ENCODE measurements around the gene CD48.
"Not testable (repeated sequence)": the region's sequence is repeated elsewhere in the genome, so short reads cannot be mapped to it uniquely, and the experiment has no call there.

The CD48 gene

DNA sequence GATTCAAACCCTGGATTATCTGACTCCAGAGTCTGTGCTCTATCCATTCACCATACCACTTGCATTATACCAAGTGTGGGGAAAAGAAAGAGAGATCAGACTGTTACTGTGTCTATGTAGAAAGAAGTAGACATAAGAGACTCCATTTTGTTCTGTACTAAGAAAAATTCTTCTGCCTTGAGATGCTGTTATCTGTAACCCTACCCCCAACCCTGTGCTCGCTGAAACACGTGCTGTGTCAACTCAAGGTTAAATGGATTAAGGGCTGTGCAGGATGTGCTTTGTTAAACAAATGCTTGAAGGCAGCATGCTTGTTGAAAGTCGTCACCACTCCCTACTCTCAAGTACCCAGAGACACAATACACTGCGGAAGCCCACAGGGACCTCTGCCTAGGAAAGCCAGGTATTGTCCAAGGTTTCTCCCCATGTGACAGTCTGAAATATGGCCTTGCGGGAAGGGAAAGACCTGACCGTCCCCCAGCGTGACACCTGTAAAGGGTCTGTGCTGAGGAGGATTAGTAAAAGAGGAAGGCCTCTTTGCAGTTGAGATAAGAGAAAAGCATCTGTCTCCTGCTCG is 59.5 kb downstream of the CD48 start:
- H3K4me3 Mint-ChIP-seq, result not testable (repeated sequence)

DNA sequence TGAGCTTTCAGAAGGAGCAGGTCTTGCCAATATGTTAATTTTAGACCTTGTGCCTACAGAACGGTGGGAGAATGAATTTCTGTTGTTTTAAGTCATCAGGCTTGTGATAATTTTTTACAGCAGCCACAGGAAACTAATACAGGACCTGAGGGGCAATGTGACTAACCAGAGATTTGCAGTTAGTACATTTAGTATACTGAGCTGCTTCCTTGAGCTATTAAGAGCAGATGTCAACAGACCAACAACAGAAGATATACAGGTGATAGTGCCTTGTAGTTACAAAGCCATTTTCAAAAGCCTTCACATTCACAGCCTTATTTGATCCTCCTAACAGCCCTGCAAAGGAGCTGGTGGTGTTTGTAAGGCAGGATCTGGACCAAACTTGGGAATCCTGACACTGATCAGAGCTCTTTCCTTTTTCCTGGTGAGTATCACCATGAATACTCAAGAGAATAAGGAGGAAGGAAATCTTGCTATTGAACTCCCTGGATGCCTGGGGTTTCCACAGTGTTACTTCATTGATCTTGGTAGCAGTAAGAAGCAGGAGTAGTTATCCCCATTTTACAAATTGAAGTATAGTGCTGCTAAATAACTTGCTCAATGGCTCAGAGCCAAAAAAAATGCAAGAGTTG is 60.1 kb downstream of the CD48 start:
- no peak for DNase-seq
- Mint-ChIP-seq H3K27me3 (no peaks in the 10 kb centered on the region), H3K36me3 (ENCODE audit: low read depth) (peaks cover 37% of the 10 kb centered on the region), H3K9me3 (peaks cover 4% of the 10 kb centered on the region), H3K27ac (peak overlapping the region; percentile 23), H3K4me3 (no peak overlapping the region), H3K4me1 (ENCODE audit: low read depth) (peaks cover 75% of the 10 kb centered on the region)

More for the DNA sequence above, 59.5 kb downstream of the CD48 start:
- H3K9me3 Mint-ChIP-seq, H3K27me3 Mint-ChIP-seq, DNase-seq: not testable (repeated sequence)
- peaks cover 80% of the 10 kb centered on the region for H3K4me1 Mint-ChIP-seq (ENCODE audit: low read depth)
- peaks cover 31% of the 10 kb centered on the region for H3K36me3 Mint-ChIP-seq (ENCODE audit: low read depth)
- H3K27ac Mint-ChIP-seq, result peak overlapping the region; percentile 32

DNA sequence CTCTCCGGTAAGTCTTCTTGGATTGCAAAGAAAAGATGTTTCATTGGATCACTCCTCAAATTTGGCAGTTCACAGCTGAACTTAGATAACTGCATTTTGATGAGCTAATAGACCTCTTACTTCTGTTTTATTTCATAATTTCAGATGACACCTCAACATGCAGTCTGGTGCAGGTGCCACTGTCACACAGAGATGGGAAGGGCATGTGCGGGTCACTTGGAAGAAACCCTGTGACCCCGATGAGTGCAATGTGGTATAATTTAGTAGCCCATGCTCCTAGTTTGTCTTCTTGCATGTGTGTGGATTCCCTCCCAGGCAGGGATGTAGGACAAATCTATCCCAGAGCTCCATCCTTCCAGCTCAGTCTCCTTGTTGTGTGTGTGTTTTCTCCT is 64.3 kb downstream of the CD48 start:
- H3K27me3 Mint-ChIP-seq, result no peaks in the 10 kb centered on the region
- H3K4me1 Mint-ChIP-seq (ENCODE audit: low read depth), result peaks cover 67% of the 10 kb centered on the region
- no peak for DNase-seq
- peak overlapping the region; percentile 95 for H3K4me3 Mint-ChIP-seq
- H3K27ac Mint-ChIP-seq, result peak overlapping the region; percentile 99
- H3K36me3 Mint-ChIP-seq (ENCODE audit: low read depth), result peaks cover 79% of the 10 kb centered on the region
- peaks cover 4% of the 10 kb centered on the region for H3K9me3 Mint-ChIP-seq

DNA sequence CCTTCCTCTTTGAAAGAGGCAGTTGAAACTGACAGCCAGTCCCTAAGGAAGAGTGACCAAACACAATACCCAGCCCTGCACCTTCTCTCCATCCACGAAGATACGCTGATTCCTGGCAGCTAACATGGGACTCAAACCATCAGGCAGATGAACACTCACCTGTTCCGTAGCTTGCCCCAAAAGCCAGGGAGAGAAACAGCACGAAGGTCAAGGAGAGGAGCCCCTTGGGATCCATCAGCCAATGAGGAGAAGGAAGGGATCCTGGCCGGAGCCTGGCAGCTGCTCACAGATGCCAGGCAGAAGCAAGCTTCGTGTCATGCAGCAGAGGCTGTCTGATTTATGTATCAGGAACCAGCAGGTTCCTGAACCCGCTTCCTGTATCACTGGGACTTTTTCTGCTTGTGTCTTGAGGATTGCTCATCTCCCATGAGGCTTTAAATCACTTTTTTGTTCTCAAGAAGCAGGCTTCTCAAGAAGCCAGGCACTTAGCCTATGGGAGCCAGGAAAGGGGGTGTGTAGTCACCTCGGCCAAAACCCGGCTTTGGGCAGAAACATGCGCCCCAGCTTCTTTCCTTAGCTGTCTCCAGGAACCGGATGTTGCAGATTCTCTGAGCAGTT is 64.8 kb downstream of the CD48 start, which contains the start of gene SLAMF1:
TSS of gene SLAMF1 (minus strand) at position 334 of the 618 bp plus-strand sequence. CDS start at position 235, 99 bp downstream.
- DNase-seq, result peak; percentile 64
- H3K27me3 Mint-ChIP-seq, result no peaks in the 10 kb centered on the region
- peaks cover 83% of the 10 kb centered on the region for H3K36me3 Mint-ChIP-seq (ENCODE audit: low read depth)
- H3K27ac Mint-ChIP-seq, result peak within 1 kb of the TSS; percentile 99
- H3K9me3 Mint-ChIP-seq, result peaks cover 4% of the 10 kb centered on the region
- H3K4me1 Mint-ChIP-seq (ENCODE audit: low read depth), result peaks cover 67% of the 10 kb centered on the region
- H3K4me3 Mint-ChIP-seq, result peak within 1 kb of the TSS; percentile 95

DNA sequence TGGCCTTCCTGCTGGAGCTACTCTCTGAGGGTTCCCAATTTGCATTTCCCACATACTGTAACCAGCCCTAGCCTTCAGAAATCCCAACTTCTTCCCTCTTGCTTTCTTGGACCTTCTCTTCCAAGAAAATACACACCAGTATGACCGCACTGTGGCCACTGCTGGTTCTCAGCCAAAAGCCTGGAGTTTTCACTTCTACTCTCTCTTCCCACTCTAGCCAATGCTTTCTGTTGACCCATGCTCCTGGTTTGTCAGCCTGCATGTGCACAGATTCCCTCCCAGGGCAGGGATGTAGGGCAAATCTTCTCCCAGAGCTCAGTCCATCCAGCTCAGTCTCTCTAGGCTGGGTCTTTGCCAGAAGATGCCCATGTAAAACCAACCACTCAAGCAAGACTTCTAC is 65.4 kb downstream of the CD48 start:
- H3K27ac Mint-ChIP-seq, result peak overlapping the region; percentile 99
- H3K9me3 Mint-ChIP-seq, result peaks cover 4% of the 10 kb centered on the region
- no peaks in the 10 kb centered on the region for H3K27me3 Mint-ChIP-seq
- peaks cover 65% of the 10 kb centered on the region for H3K4me1 Mint-ChIP-seq (ENCODE audit: low read depth)
- peak overlapping the region; percentile 95 for H3K4me3 Mint-ChIP-seq
- peaks cover 84% of the 10 kb centered on the region for H3K36me3 Mint-ChIP-seq (ENCODE audit: low read depth)
- DNase-seq, result no peak

DNA sequence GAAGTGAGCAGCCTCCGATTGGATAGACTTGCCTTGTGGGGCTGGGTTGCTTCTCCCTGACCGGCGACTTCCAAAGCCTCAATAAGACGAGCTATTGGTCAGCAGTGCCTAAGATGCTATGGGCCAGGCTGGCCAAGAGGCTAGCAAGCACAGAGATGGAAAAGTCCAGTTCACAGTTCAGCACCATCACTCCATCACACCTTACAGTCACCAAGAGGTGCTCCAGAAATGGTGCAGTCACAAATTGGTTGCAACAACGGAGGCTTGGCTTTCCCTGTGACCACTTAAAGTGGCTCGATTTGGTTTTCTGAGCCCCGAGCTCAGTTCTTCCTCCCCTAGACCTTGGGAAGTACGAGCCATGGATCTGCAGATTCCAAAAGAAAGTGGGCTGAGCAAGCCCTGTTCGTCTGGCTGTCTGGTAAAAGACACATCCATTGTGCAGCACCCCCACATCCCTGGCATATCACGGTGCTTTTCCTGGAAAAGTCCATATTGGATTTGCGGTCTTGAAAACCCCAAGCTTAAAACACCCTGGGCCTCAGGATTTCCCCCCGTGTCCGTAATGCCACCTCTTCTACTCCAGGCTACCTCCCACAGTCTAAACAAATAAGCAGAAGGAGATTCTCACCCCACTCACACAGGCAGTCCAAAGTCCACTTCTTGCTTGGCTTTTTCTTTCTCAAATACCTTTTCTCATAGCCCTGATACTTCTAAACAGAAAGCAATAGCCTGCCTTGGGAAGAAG is 66.1 kb downstream of the CD48 start:
- Mint-ChIP-seq H3K9me3 (peaks cover 4% of the 10 kb centered on the region), H3K27me3 (no peaks in the 10 kb centered on the region), H3K27ac (peak overlapping the region; percentile 99), H3K36me3 (ENCODE audit: low read depth) (peaks cover 84% of the 10 kb centered on the region), H3K4me1 (ENCODE audit: low read depth) (peaks cover 64% of the 10 kb centered on the region), H3K4me3 (peak overlapping the region; percentile 95)
- DNase-seq, result no peak

DNA sequence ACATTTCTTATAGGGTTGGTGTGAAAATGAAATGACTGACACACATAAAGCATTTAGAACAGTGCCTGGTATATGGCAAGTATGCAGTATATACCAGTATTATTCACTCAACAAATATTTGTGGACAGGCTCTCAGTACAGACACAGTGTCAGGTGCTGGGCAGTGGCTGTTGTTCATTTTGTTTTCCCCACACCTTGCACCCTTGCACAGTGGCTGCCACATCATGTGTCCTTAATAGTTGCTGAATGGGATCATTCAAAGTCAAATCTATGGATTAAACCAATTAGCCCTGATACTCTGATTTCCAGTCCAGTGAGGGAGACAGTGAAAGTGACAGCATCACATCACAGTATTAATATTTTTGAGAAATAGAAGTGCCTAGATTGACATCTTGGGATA is 67.2 kb downstream of the CD48 start:
- Mint-ChIP-seq H3K4me3 (peak overlapping the region; percentile 95), H3K27me3 (no peaks in the 10 kb centered on the region), H3K36me3 (ENCODE audit: low read depth) (peaks cover 87% of the 10 kb centered on the region), H3K9me3 (peaks cover 2% of the 10 kb centered on the region), H3K4me1 (ENCODE audit: low read depth) (peaks cover 66% of the 10 kb centered on the region), H3K27ac (peak overlapping the region; percentile 99)
- DNase-seq, result no peak

DNA sequence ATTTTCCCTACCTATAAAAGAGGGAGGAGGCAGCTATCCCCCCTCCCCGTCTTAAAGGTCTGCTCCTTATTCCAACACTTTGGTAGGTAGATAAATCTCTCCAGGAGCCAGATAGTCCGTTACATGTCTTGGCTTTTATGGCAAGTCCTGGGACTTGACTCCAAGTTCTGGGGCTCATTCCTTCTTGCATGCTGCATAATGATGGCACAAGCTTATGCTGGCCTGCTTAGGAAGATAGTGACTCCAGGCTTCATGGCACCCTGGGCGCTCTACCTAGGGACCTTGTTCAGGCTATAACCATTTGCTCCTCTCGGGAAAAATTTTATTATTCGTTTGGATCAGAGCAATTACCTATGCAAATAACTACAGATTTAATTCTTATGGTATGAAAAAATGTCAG is 68.5 kb downstream of the CD48 start:
- DNase-seq, result no peak
- Mint-ChIP-seq H3K9me3 (no peaks in the 10 kb centered on the region), H3K36me3 (ENCODE audit: low read depth) (peaks cover 91% of the 10 kb centered on the region), H3K27me3 (no peaks in the 10 kb centered on the region), H3K27ac (peak overlapping the region; percentile 99), H3K4me3 (peak overlapping the region; percentile 95), H3K4me1 (ENCODE audit: low read depth) (peaks cover 68% of the 10 kb centered on the region)

DNA sequence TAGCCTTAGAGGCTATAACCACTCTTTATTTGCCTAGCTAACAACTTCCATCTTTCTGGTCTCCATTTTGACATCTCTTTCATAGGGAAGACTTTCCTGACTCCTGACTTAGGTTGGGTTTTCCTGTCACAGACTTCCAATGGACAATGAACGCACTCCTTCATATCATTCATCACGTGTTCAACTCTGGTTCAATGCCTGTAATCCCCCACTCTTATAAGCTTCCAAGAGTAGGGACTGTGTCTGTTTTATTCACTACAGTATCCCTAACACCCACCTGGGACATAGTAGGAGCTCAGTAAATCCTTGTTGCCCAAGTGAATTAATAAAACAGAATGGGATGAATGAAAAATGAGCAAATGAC is 69.4 kb downstream of the CD48 start:
- DNase-seq, result no peak
- peak overlapping the region; percentile 95 for H3K4me3 Mint-ChIP-seq
- peaks cover 70% of the 10 kb centered on the region for H3K4me1 Mint-ChIP-seq (ENCODE audit: low read depth)
- H3K27ac Mint-ChIP-seq, result peak overlapping the region; percentile 99
- H3K36me3 Mint-ChIP-seq (ENCODE audit: low read depth), result peaks cover 94% of the 10 kb centered on the region
- H3K9me3 Mint-ChIP-seq, result no peaks in the 10 kb centered on the region
- no peaks in the 10 kb centered on the region for H3K27me3 Mint-ChIP-seq

DNA sequence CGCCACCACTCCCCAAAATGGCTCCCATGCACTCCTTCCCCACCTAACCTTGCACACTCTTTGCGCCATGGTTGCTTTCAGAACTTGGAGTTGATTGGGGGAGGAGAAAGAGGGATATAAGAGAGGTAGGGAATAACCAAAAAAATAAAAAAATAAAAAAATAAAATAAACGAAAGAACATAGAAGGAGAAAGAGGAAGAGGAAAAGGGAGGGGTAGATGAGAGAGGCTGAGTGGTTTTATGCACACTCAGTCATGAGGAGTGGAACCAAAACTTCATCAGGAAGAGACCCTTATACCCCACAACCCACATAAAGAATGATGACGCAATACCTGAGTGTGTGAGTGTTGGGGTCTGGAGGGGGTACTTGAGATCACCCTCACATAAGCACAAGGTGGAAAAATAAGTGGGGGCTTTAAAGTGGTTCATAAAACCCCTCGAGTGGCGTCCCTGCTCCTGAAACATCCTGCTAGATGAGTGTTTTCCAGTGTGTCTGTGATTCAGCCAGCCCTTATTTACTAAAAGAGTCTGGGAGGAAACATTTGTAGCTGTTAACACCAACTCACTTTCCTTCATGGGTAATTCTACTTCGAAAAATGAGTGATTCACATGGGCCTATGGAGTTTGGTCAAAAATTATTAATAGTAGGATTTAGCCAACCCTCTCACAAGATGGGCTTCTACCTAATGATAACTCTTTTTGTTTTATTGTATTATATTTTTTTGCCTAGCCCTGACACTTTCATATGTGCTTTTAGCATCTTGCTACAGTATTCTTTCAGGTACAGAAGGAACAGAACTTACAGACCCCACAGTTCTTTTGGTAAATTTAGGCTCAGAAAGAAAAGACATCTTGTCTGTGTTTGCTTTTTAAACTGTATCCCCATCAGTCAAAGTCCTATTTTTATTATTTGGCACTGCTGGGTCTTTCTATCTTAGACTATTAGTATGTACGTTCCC is 70.0 kb downstream of the CD48 start:
- Mint-ChIP-seq H3K4me1 (ENCODE audit: low read depth) (peaks cover 75% of the 10 kb centered on the region), H3K4me3 (peak overlapping the region; percentile 95), H3K9me3 (no peaks in the 10 kb centered on the region), H3K27me3 (no peaks in the 10 kb centered on the region), H3K27ac (peak overlapping the region; percentile 99), H3K36me3 (ENCODE audit: low read depth) (peaks cover 94% of the 10 kb centered on the region)
- no peak for DNase-seq

DNA sequence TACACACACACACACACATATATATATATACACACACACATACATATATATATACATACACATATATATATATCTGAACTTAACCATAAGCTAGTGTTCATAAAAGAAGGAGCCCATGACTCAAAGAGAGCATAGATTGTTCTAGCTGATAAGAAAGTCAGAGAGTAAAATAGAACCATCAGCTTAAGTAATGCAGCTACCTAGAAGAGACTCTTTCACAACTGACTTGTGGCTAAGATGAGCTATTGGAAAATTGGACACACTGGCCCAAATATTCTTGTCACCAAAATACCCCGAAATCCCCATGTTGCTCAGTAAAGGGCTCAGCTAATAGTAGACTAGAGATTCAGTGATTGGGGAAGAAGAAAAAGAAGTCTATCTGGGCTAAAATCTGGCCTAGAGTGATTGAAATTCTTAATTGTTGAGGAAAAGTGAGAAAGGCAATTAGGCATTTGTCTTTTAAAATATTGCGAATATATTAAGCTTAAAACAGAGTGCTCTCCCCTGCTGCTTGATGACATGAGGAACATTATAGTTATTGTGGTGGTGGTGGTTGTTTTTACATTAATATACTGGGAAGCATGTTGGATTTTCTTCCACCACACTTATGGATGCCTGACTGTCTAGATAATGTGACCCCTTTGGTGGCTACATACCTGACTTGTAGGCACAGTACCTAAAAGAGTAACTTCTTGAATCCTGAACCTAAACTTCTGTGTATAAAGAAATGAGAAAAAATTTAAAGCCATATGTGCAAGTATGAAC is 71.1 kb downstream of the CD48 start:
- no peaks in the 10 kb centered on the region for H3K27me3 Mint-ChIP-seq
- H3K9me3 Mint-ChIP-seq, result no peaks in the 10 kb centered on the region
- no peak for DNase-seq
- H3K27ac Mint-ChIP-seq, result peak overlapping the region; percentile 99
- H3K36me3 Mint-ChIP-seq (ENCODE audit: low read depth), result peaks cover 94% of the 10 kb centered on the region
- peak overlapping the region; percentile 95 for H3K4me3 Mint-ChIP-seq
- H3K4me1 Mint-ChIP-seq (ENCODE audit: low read depth), result peaks cover 85% of the 10 kb centered on the region

DNA sequence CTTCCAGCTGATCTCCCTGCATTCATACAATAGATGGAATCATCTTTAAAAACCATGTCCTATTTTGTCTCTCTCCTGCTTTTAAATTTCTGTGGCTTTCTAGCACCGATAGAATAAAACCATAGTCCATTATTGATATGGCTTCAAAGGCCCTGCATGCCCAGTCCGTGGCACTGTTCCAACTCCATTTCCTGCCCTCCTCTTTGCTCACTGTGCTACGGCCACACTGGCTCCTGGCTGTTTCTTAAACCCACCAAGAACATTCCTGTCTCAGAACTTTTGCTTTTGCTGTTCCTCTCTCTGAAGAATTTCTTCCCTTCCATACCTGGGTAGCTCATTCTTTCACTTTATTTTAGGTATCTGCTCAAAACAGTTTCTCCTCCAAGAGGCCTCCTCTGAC is 72.0 kb downstream of the CD48 start:
- peak overlapping the region; percentile 72 for H3K4me3 Mint-ChIP-seq
- H3K27me3 Mint-ChIP-seq, result no peaks in the 10 kb centered on the region
- H3K4me1 Mint-ChIP-seq (ENCODE audit: low read depth), result peaks cover 90% of the 10 kb centered on the region
- DNase-seq, result no peak
- no peaks in the 10 kb centered on the region for H3K9me3 Mint-ChIP-seq
- H3K27ac Mint-ChIP-seq, result peak overlapping the region; percentile 94
- peaks cover 94% of the 10 kb centered on the region for H3K36me3 Mint-ChIP-seq (ENCODE audit: low read depth)

DNA sequence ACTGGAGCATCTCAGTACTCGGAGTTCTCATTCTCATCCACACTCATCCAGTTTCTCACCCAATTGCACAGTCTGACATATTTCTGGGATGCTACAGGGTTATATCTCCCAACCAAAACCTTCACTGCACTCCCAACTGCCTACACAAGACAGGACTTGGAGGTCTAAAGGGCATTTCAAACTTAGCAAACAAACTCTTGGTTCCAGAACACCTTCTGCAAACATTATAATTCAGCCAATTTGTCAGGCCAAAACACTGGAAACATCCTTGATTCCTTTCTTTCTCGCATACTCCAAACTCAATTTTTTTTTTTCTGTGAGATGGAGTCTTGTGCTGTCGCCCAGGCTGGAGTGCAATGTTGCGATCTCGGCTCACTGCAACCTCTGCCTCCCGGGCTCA is 72.7 kb downstream of the CD48 start:
- Mint-ChIP-seq H3K27me3 (no peaks in the 10 kb centered on the region), H3K36me3 (ENCODE audit: low read depth) (peaks cover 94% of the 10 kb centered on the region), H3K27ac (peak overlapping the region; percentile 94), H3K9me3 (no peaks in the 10 kb centered on the region), H3K4me1 (ENCODE audit: low read depth) (peaks cover 94% of the 10 kb centered on the region), H3K4me3 (peak overlapping the region; percentile 72)
- no peak for DNase-seq
